ENCODE data around the gene ATP1A4. TPM values are rescaled to one million over a fixed set of nuclear protein-coding genes. Genes with fewer than 3 reads are reported as not detected.
"Not testable (repeated sequence)": the region's sequence is repeated elsewhere in the genome, so short reads cannot be mapped to it uniquely, and the experiment has no call there.

Gene ATP1A4
- not detected for total RNA-seq

DNA sequence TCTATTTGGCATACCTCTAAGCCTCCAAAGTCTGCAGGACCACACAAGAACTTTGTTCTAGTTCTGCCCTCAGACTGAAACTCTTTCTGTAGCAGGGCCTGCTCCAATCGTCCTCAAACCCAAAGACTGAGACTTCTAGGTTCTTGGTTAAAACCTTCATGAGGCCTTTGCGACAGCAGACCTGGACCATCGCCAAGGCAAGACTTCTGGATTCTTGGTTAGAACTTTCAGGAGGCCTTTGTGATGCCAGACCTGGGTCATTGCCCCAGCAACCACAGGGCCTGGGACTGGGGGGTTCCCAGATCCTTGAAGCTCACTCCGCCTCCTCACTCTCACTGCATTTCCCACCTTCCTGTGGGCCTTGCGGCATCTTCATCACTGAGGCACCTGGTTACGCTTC, at the start of gene ATP1A4:
Gene ATP1A4 (plus strand): TSS at position 301 of the 400 bp plus-strand sequence. CDS start 438 bp downstream, outside the sequence.
- ATAC-seq (no peak), DNase-seq (no peak)
- Mint-ChIP-seq H3K4me3 (no peak within 1 kb of the TSS), H3K36me3 (ENCODE audit: insufficient read depth) (no peaks in the 10 kb centered on the region), H3K4me1 (ENCODE audit: low read depth) (no peaks in the 10 kb centered on the region), H3K27me3 (ENCODE audit: low read depth) (peaks cover 4% of the 10 kb centered on the region), H3K9me3 (no peaks in the 10 kb centered on the region)

DNA sequence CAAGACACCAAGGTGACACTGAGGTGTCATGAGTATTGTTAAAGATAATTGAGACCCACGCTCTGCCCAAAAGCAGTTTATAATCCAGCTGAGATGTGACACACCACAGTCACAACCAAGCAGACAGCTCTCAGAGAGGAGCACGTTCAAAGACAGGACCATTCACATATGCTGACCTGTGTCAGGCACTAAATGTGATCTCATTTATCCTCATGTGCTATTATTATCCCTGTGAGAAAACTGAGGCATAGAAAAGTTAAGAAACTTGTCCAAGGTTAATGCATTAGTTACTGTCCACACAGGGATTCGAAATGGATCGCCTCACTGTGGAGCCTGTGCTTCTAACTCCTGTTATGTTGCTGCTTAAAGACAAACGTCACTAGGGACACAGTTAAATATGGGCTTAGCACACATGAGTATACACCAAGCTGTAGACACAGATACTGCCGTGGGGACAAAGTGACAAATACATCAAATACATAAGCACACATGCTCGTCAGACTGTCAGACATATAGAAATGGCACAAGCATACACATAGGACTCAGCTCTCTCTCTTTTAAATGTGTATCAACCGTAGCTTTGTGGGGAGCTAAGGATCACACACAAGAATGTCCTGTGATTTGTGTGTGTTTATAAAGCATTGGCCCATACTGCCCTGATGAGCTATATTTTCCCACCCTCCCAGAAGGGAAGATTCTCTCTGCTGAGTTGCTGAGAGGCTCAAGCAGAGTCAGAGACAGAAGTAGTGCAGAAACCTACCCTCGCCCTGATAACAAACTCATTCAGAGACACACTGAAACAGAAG, 49.5 kb upstream of the ATP1A4 start:
- H3K4me1 Mint-ChIP-seq (ENCODE audit: low read depth) = peaks cover 42% of the 10 kb centered on the region
- ATAC-seq (no peak), DNase-seq (no peak)
- no peak overlapping the region for H3K4me3 Mint-ChIP-seq
- H3K27me3 Mint-ChIP-seq (ENCODE audit: low read depth) = no peaks in the 10 kb centered on the region
- no peaks in the 10 kb centered on the region for H3K9me3 Mint-ChIP-seq
- no peaks in the 10 kb centered on the region for H3K36me3 Mint-ChIP-seq (ENCODE audit: insufficient read depth)

DNA sequence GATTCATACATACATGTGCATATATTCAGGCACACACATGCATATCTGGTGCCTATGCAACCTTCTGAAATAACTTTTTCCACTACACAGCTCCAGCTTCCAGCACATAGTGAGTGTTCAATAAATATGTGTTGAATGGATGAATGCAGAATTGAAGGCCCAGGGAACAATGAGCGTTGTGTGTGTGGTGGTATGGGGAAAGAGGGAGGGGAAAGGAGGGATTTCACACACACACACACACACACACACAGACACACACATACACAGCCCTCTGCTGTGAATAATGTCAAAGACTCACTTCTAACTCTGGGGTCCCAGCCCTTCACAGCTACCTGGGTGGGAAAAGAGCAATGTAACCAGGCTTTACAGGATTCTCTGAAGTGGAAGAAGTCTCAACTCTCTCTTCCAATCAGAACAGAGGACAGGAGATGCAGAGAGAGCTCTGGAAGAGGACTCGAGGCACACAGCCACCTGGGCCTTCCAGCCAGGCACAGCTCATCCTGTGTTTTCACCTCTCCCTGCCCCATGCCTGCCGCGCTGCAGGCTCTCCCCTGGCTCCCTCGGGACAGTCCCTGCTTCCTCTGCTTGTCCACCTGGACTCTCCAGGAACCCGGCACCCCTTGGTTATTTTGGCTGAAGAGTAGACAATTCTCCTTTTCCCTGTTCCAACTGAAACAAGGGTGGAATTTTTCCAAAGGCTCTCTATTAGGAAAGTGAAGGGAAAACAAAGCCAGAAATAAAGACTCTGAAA, 47.6 kb upstream of the ATP1A4 start:
- Mint-ChIP-seq H3K9me3 (no peaks in the 10 kb centered on the region), H3K4me3 (no peak overlapping the region), H3K27me3 (ENCODE audit: low read depth) (no peaks in the 10 kb centered on the region), H3K36me3 (ENCODE audit: insufficient read depth) (no peaks in the 10 kb centered on the region), H3K4me1 (ENCODE audit: low read depth) (peaks cover 31% of the 10 kb centered on the region)
- DNase-seq (no peak), ATAC-seq (no peak)

GRCh38 chr1:160104486-160104885, 46.9 kb upstream of the ATP1A4 start:
- no peak for ATAC-seq
- H3K27me3 Mint-ChIP-seq (ENCODE audit: low read depth) = no peaks in the 10 kb centered on the region

GRCh38 chr1:160105155-160105554, 46.2 kb upstream of the ATP1A4 start:
- Mint-ChIP-seq H3K36me3 (ENCODE audit: insufficient read depth) (no peaks in the 10 kb centered on the region), H3K27me3 (ENCODE audit: low read depth) (no peaks in the 10 kb centered on the region)
- no peak for ATAC-seq

More at GRCh38 chr1:160104486-160104885, 46.9 kb upstream of the ATP1A4 start:
- Mint-ChIP-seq H3K36me3 (ENCODE audit: insufficient read depth) (no peaks in the 10 kb centered on the region), H3K4me1 (ENCODE audit: low read depth) (peaks cover 26% of the 10 kb centered on the region), H3K9me3 (no peaks in the 10 kb centered on the region), H3K4me3 (no peak overlapping the region)
- DNase-seq = no peak

GRCh38 chr1:160107512-160107911, 43.9 kb upstream of the ATP1A4 start:
- H3K4me3 Mint-ChIP-seq = no peak overlapping the region
- peaks cover 11% of the 10 kb centered on the region for H3K27me3 Mint-ChIP-seq (ENCODE audit: low read depth)
- no peaks in the 10 kb centered on the region for H3K36me3 Mint-ChIP-seq (ENCODE audit: insufficient read depth)
- ATAC-seq (no peak), DNase-seq (no peak)
- no peaks in the 10 kb centered on the region for H3K9me3 Mint-ChIP-seq
- peaks cover 2% of the 10 kb centered on the region for H3K4me1 Mint-ChIP-seq (ENCODE audit: low read depth)

More at GRCh38 chr1:160105155-160105554, 46.2 kb upstream of the ATP1A4 start:
- no peak for DNase-seq
- Mint-ChIP-seq H3K9me3 (no peaks in the 10 kb centered on the region), H3K4me1 (ENCODE audit: low read depth) (peaks cover 21% of the 10 kb centered on the region), H3K4me3 (no peak overlapping the region)

DNA sequence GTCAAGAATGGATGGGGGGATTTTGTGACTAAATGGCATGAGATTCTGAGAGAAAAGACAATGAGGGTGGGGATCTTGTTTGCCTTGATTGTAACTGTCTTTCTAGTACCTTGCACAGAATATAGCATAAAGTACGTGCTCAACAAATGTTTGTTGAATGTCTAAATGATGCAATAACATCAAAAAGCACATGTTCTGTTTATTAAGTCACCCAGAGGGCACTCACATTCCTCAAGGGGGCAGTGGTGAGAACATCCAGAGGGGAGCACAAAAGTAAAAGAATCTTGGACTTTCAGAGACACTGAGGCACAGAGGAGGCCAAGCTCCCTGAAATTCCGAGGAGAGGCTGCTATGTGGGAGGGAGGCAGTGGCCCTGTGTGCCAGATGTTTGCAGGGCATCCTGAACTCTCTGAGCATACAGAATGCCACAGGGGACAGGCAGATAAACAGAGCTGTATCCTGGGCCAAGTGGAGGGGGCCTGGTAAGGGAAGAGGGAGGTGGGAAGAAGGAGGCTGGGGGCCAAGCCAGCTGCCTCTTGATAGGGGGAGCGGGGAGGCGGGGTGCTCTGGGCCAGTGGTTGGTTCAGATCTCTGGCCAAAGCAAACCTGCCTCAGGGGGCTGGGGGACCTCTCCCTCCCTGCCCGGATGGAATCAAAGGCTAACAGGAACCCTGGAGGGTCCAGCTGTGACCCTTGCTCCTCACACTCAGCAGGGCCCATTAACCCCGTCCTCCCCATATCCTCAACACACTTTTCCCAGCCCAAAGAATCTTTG, 42.3 kb upstream of the ATP1A4 start:
- Mint-ChIP-seq H3K9me3 (no peaks in the 10 kb centered on the region), H3K27me3 (ENCODE audit: low read depth) (peaks cover 14% of the 10 kb centered on the region), H3K4me1 (ENCODE audit: low read depth) (no peaks in the 10 kb centered on the region), H3K36me3 (ENCODE audit: insufficient read depth) (no peaks in the 10 kb centered on the region), H3K4me3 (no peak overlapping the region)
- peak; percentile 58 to 65 for ATAC-seq
- peak; percentile 19 for DNase-seq

- ATAC-seq = no peak
- Mint-ChIP-seq H3K36me3 (ENCODE audit: insufficient read depth) (no peaks in the 10 kb centered on the region), H3K4me1 (ENCODE audit: low read depth) (no peaks in the 10 kb centered on the region), H3K4me3 (no peak overlapping the region), H3K9me3 (no peaks in the 10 kb centered on the region), H3K27me3 (ENCODE audit: low read depth) (peaks cover 16% of the 10 kb centered on the region)
- no peak for DNase-seq
These were observed 41.7 kb upstream of the ATP1A4 start for GRCh38 chr1:160109686-160110085.

- ATAC-seq; H3K9me3 Mint-ChIP-seq; H3K36me3 Mint-ChIP-seq (ENCODE audit: insufficient read depth); H3K4me3 Mint-ChIP-seq; H3K4me1 Mint-ChIP-seq (ENCODE audit: low read depth); DNase-seq: not testable (repeated sequence)
- peaks cover 25% of the 10 kb centered on the region for H3K27me3 Mint-ChIP-seq (ENCODE audit: low read depth)
These were observed 39.9 kb upstream of the ATP1A4 start for GRCh38 chr1:160111462-160111861.

DNA sequence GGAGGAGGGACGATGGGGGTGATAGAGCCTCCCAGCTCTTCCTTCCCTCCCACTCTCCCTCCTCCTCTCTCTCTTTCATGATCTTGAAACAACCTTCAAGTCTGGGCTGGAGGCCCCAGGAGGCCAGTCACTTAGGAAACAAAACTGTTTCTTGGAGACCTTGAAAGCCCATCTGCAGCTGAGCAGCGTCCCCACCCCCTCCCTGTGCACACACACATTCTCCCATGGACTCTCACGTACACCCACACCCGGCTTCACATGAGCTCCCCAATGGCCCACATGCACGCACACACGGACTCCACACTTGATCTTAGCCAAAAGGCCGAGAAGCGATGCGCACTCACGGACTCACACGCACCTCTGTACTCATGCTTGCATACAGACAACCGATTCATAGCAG, 39.0 kb upstream of the ATP1A4 start:
- Mint-ChIP-seq H3K4me1 (ENCODE audit: low read depth) (no peaks in the 10 kb centered on the region), H3K4me3 (no peak overlapping the region), H3K9me3 (no peaks in the 10 kb centered on the region), H3K27me3 (ENCODE audit: low read depth) (peaks cover 31% of the 10 kb centered on the region), H3K36me3 (ENCODE audit: insufficient read depth) (no peaks in the 10 kb centered on the region)
- no peak for ATAC-seq
- no peak for DNase-seq

GRCh38 chr1:160113407-160113806, 38.0 kb upstream of the ATP1A4 start:
- Mint-ChIP-seq H3K4me1 (ENCODE audit: low read depth) (no peaks in the 10 kb centered on the region), H3K27me3 (ENCODE audit: low read depth) (peaks cover 31% of the 10 kb centered on the region), H3K9me3 (no peaks in the 10 kb centered on the region), H3K36me3 (ENCODE audit: insufficient read depth) (no peaks in the 10 kb centered on the region), H3K4me3 (no peak overlapping the region)
- ATAC-seq (no peak), DNase-seq (no peak)

DNA sequence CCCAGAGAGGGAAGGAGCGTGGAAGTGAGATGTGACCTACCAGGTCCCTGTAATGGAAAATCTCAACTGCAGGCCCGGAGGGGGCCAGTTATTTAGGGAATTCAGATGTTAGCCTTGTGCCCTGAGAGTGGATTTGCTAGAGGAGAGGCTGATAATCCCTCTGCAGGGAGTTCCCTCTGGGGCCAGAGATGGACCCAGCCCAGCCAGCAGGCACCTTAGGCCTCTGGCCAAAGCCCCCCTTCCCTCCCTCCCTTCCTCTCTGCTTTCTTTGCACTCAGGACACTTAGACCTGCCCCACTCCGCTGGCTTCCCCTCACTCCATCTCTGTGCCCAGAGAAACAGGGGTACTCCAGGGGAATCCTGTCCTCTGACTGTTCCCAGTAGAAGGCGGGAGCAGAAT, 37.3 kb upstream of the ATP1A4 start:
- DNase-seq (no peak), ATAC-seq (no peak)
- H3K27me3 Mint-ChIP-seq (ENCODE audit: low read depth) = peaks cover 31% of the 10 kb centered on the region
- H3K4me1 Mint-ChIP-seq (ENCODE audit: low read depth) = no peaks in the 10 kb centered on the region
- H3K4me3 Mint-ChIP-seq = no peak overlapping the region
- H3K36me3 Mint-ChIP-seq (ENCODE audit: insufficient read depth) = no peaks in the 10 kb centered on the region
- no peaks in the 10 kb centered on the region for H3K9me3 Mint-ChIP-seq

DNA sequence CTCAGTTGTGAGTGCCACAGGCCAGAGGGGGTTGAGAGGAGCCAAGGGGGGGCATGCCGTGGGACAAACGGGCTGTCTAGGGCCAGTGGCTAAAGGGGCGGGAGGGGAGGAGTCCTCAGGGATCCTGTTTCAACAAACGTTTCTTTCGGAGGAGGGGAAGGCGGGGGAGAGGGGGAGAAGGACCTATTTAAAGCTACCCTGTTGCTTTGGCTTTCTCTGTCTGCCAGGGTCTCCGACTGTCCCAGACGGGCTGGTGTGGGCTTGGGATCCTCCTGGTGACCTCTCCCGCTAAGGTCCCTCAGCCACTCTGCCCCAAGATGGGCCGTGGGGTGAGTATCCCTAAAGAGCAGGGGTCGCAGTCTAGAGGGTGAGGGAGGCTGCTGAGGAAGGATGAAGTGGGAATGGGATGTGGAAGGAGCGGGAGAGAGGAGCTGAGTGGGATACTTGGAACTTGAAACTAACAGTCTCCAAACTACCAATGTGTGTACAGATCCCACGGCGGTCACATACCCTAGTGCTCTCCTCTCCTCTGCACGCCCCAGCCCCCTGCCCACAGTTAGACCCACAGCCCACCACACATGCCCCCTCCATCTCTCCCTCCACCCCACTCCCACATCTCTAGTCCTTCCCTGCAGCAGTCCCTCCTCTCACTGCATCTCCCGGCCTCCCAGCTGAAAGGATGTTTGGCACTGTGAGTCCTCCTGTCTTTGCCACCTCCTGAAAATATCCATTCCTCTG, 35.7 kb upstream of the ATP1A4 start, which contains the start of gene ATP1A2:
Gene ATP1A2 (plus strand): TSS at position 215 of the 738 bp plus-strand sequence. CDS start 103 bp downstream, at position 318.
- H3K9me3 Mint-ChIP-seq = no peaks in the 10 kb centered on the region
- ATAC-seq (no peak), DNase-seq (no peak)
- H3K4me3 Mint-ChIP-seq = no peak within 1 kb of the TSS
- H3K27me3 Mint-ChIP-seq (ENCODE audit: low read depth) = peaks cover 27% of the 10 kb centered on the region
- no peaks in the 10 kb centered on the region for H3K36me3 Mint-ChIP-seq (ENCODE audit: insufficient read depth)
- H3K4me1 Mint-ChIP-seq (ENCODE audit: low read depth) = no peaks in the 10 kb centered on the region
